CD4-positive, alpha-beta T cell (primary cell): Measurements from ENCODE around the gene ABCC3. TPM values are rescaled to one million over a fixed set of nuclear protein-coding genes. Genes with fewer than 3 reads are reported as not detected.

Source experiments
- ATAC-seq: fragments of 200-7000 bp; cut with Tn5 transposase; one replicate; pipeline ENCODE4 v1.10.0; 2022; ENCODE audit warnings: mild to moderate bottlenecking; ENCODE audit not compliant: poor library complexity
- CTCF ChIA-PET: fragments of 350-600 bp; sonication (Branson Sonifier 250); formaldehyde crosslinking; loops from one replicate; lab custom pipeline; 2021; ENCODE audit warnings: antibody characterized with exemption, inconsistent platforms; lab: Charles Lee
- POLR2A ChIA-PET: fragments of 350-600 bp; sonication (Branson Sonifier 250); formaldehyde crosslinking; loops from one replicate; lab custom pipeline; 2021; ENCODE audit warnings: antibody characterized with exemption, inconsistent platforms; lab: Charles Lee
- DNase-seq, 14 experiments: peaks; one replicate each; pipeline ENCODE4 v3.0.0-alpha.2; 2013 to 2020; ENCODE audit warnings: mixed read lengths in 2 of 14
- H3K27ac ChIP-seq, 2 donors: one replicate each; pipeline versions ENCODE4 v1.5.1 to v1.7.0; 2013; ENCODE audit warnings: low read length in 2 of 2, low read depth in 1 of 2, mild to moderate bottlenecking in 1 of 2
- H3K27me3 ChIP-seq, 2 experiments: 1 replicate in 1 of 2; 2 replicates in 1 of 2; pipeline versions ENCODE4 v1.6.1 to v1.7.0; 2013; ENCODE audit warnings: low read length in 2 of 2, control low read depth in 1 of 2, mild to moderate bottlenecking in 1 of 2, moderate library complexity in 1 of 2; ENCODE audit not compliant: insufficient read depth in 2 of 2, control insufficient read depth in 1 of 2
- H3K36me3 ChIP-seq: one replicate; pipeline ENCODE4 v1.6.1; 2013; ENCODE audit warnings: low read length, control low read depth; ENCODE audit not compliant: insufficient read depth
- H3K4me1 ChIP-seq: one replicate; pipeline ENCODE4 v1.6.1; 2013; ENCODE audit warnings: low read length, control low read depth; ENCODE audit not compliant: insufficient read depth
- H3K4me3 ChIP-seq: one replicate; pipeline ENCODE4 v1.5.1; 2013; ENCODE audit warnings: mild to moderate bottlenecking, low read length, moderate library complexity
- H3K9me3 ChIP-seq, 2 experiments: 1 replicate in 1 of 2; 2 replicates in 1 of 2; pipeline versions ENCODE4 v1.6.1 to v1.7.0; 2013; ENCODE audit warnings: low read length in 2 of 2, mild to moderate bottlenecking in 2 of 2, control low read depth in 1 of 2, moderate library complexity in 1 of 2; ENCODE audit not compliant: control insufficient read depth in 1 of 2, insufficient read depth in 1 of 2
- H3K27ac Mint-ChIP-seq: one replicate; pipeline ENCODE4 v1.8.0; 2020; ENCODE audit warnings: mixed read lengths
- H3K27me3 Mint-ChIP-seq: one replicate; pipeline ENCODE4 v1.8.0; 2021; ENCODE audit warnings: mixed read lengths
- H3K36me3 Mint-ChIP-seq: one replicate; pipeline ENCODE4 v1.8.0; 2021; ENCODE audit warnings: low read depth, mixed read lengths
- H3K4me1 Mint-ChIP-seq: one replicate; pipeline ENCODE4 v1.8.0; 2021; ENCODE audit warnings: low read depth, mixed read lengths
- H3K4me3 Mint-ChIP-seq: one replicate; pipeline ENCODE4 v1.8.0; 2020; ENCODE audit warnings: mild to moderate bottlenecking, mixed read lengths
- H3K9me3 Mint-ChIP-seq: one replicate; pipeline ENCODE4 v1.8.0; 2020; ENCODE audit warnings: mixed read lengths
- intact Hi-C, 2 experiments: fragments of 100-400 bp; cut with DNase I in 1 of 2; cut with micrococcal nuclease in 1 of 2; formaldehyde crosslinking; loops; one replicate each; pipeline versions ENCODE4 v1.15.1 to v1.9.0; 2023 to 2025; cut with DNase I, micrococcal nuclease
- total RNA-seq, 174 experiments: library from RNA in 2 of 174; stranded (reverse) in 2 of 174; gene quantifications; one replicate each; pipeline ENCODE4 v1.2.3 and lab custom pipeline; 2021 to 2026
- TF ChIP-seq, protein P1 (sequence below): fragments of 200-600 bp; IDR thresholded peaks from one replicate; pipeline ENCODE4 v1.8.0; 2022; ENCODE audit warnings: antibody characterized with exemption, mild to moderate bottlenecking

The ABCC3 gene
- total RNA-seq, 2 experiments from 2014 or later = 0.19 TPM; not detected in 1

- POLR2A ChIA-PET = no interaction called here
- no peaks in the 10 kb centered on the region for H3K36me3 ChIP-seq
- CTCF ChIA-PET = no interaction called here
- Mint-ChIP-seq H3K9me3 (no peaks in the 10 kb centered on the region), H3K27ac (no peak overlapping the region), H3K4me1 (no peaks in the 10 kb centered on the region), H3K27me3 (peaks cover 14% of the 10 kb centered on the region), H3K4me3 (no peak overlapping the region), H3K36me3 (no peaks in the 10 kb centered on the region)
- no peak for DNase-seq
- no peak overlapping the region for H3K4me3 ChIP-seq
- H3K27ac ChIP-seq = no peak overlapping the region
- H3K27me3 ChIP-seq = peaks cover 0 to 3% of the 10 kb centered on the region in 2 experiments
- H3K4me1 ChIP-seq = no peaks in the 10 kb centered on the region
- intact Hi-C loops = no loop called here
- no peaks in the 10 kb centered on the region for H3K9me3 ChIP-seq
- ATAC-seq = no peak
- TF ChIP-seq, protein P1, sequence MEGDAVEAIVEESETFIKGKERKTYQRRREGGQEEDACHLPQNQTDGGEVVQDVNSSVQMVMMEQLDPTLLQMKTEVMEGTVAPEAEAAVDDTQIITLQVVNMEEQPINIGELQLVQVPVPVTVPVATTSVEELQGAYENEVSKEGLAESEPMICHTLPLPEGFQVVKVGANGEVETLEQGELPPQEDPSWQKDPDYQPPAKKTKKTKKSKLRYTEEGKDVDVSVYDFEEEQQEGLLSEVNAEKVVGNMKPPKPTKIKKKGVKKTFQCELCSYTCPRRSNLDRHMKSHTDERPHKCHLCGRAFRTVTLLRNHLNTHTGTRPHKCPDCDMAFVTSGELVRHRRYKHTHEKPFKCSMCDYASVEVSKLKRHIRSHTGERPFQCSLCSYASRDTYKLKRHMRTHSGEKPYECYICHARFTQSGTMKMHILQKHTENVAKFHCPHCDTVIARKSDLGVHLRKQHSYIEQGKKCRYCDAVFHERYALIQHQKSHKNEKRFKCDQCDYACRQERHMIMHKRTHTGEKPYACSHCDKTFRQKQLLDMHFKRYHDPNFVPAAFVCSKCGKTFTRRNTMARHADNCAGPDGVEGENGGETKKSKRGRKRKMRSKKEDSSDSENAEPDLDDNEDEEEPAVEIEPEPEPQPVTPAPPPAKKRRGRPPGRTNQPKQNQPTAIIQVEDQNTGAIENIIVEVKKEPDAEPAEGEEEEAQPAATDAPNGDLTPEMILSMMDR = no peak
Observed at GRCh38 chr17:50675627-50676026, 40.9 kb downstream of the ABCC3 start.

DNA sequence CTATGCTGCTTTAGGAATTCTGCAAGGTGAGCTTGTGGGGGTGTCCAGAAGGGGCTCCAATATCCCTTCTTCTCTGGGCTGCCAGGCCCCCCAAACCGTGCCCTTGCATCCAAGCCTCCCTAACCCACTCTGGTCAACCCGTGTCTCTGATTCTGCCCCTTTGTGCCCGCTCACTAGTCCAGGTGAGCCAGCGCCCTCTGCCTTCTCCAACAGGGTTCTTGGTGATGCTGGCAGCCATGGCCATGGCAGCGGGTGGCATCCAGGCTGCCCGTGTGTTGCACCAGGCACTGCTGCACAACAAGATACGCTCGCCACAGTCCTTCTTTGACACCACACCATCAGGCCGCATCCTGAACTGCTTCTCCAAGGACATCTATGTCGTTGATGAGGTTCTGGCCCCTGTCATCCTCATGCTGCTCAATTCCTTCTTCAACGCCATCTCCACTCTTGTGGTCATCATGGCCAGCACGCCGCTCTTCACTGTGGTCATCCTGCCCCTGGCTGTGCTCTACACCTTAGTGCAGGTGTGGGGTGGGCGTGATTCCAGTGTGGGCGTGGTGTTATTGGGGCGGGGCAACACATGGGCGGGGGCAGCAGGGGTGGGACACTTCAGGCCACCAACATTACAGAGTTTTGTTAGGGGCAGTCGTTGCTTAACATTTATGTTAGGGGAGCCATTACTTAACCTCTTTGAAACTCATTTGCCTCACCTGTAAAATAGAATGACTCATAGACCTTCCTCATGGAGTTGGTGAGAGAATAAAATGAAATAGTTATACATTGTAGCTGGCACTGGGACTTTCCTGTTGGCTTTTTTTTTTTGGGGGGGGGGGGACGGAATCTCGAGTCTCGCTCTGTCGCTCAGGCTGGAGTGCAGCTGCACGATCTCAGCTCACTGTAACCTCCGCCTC is 41.6 kb downstream of the ABCC3 start:
- no peaks in the 10 kb centered on the region for H3K4me1 Mint-ChIP-seq
- intact Hi-C loops = no loop called here
- H3K4me1 ChIP-seq = no peaks in the 10 kb centered on the region
- no peaks in the 10 kb centered on the region for H3K36me3 Mint-ChIP-seq
- no peak overlapping the region for H3K27ac Mint-ChIP-seq
- ChIA-PET CTCF (no interaction called here), POLR2A (no interaction called here)
- H3K4me3 ChIP-seq = no peak overlapping the region
- H3K27me3 ChIP-seq = peaks cover 0 to 3% of the 10 kb centered on the region in 2 experiments
- H3K4me3 Mint-ChIP-seq = no peak overlapping the region
- no peaks in the 10 kb centered on the region for H3K9me3 Mint-ChIP-seq
- ATAC-seq (no peak), DNase-seq (no peak)
- H3K27ac ChIP-seq = no peak overlapping the region
- H3K27me3 Mint-ChIP-seq = peaks cover 17% of the 10 kb centered on the region
- no peaks in the 10 kb centered on the region for H3K36me3 ChIP-seq
- H3K9me3 ChIP-seq = no peaks in the 10 kb centered on the region
- TF ChIP-seq, protein P1 = no peak

DNA sequence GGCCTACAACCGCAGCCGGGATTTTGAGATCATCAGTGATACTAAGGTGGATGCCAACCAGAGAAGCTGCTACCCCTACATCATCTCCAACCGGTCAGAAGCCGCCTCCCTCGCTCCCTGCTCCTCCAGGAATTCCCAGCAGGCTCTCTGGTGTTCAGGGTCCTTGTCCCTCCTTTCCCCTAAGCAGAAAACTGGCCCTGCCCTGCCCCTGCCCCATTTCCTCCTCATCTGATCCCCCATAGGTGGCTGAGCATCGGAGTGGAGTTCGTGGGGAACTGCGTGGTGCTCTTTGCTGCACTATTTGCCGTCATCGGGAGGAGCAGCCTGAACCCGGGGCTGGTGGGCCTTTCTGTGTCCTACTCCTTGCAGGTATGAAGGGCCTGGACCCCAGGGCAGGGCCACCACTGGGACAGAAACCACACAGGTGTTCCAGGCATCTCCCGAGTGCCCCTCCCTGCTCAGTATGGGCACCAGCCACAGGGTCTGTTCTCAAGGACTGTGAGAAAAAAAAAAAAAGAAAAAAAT is 43.2 kb downstream of the ABCC3 start:
- H3K36me3 ChIP-seq = no peaks in the 10 kb centered on the region
- no peak overlapping the region for H3K4me3 Mint-ChIP-seq
- TF ChIP-seq, protein P1 = no peak
- H3K27ac Mint-ChIP-seq = no peak overlapping the region
- H3K27ac ChIP-seq = no peak overlapping the region
- H3K27me3 ChIP-seq = peaks cover 0 to 3% of the 10 kb centered on the region in 2 experiments
- intact Hi-C loops = no loop called here
- ATAC-seq (no peak), DNase-seq (no peak)
- no peaks in the 10 kb centered on the region for H3K36me3 Mint-ChIP-seq
- ChIA-PET POLR2A (no interaction called here), CTCF (no interaction called here)
- peaks cover 31% of the 10 kb centered on the region for H3K27me3 Mint-ChIP-seq
- H3K4me3 ChIP-seq = no peak overlapping the region
- no peaks in the 10 kb centered on the region for H3K4me1 Mint-ChIP-seq
- H3K4me1 ChIP-seq = no peaks in the 10 kb centered on the region
- no peaks in the 10 kb centered on the region for H3K9me3 Mint-ChIP-seq
- H3K9me3 ChIP-seq = no peaks in the 10 kb centered on the region
